AG09309 (cell line): Measurements from ENCODE around the gene ZNF783.
"Not testable (repeated sequence)": the region's sequence is repeated elsewhere in the genome, so short reads cannot be mapped to it uniquely, and the experiment has no call there.

Experiments
- DNase-seq: peaks from one replicate; pipeline ENCODE4 v3.0.0-alpha.2; 2010; ENCODE audit warnings: low read depth
- H3K4me3 ChIP-seq: 2 replicates; pipeline ENCODE4 v1.5.1; 2011; ENCODE audit warnings: mild to moderate bottlenecking, low read depth, low read length, moderate library complexity; ENCODE audit not compliant: control insufficient read depth
- CTCF ChIP-seq: IDR thresholded peaks from 2 replicates; pipeline ENCODE4 v1.5.1; 2011; ENCODE audit warnings: mild to moderate bottlenecking, low read depth, low read length, inconsistent platforms; ENCODE audit not compliant: insufficient read depth, control insufficient read depth; ENCODE audit errors: missing control alignments

The ZNF783 gene

DNA sequence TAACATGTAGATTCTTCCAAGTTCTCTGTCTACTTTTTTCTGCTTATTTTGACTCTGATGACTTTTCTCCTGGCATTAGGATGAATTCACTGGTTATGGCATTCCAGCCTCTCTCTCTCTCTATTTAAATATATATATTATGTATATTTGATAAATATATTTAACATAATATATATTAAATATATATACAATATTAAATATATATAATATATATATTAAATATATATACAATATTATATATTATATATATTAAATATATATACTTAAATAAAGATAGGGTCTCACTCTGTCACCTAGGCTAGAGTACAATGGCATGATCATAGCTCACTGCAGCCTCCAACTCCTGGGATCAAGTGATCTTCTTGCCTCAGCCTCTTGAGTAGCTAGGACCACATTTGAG, 60.7 kb downstream of the ZNF783 start:
- H3K4me3 ChIP-seq = no peak overlapping the region
- no peak for TF ChIP-seq CTCF
- no peak for DNase-seq

DNA sequence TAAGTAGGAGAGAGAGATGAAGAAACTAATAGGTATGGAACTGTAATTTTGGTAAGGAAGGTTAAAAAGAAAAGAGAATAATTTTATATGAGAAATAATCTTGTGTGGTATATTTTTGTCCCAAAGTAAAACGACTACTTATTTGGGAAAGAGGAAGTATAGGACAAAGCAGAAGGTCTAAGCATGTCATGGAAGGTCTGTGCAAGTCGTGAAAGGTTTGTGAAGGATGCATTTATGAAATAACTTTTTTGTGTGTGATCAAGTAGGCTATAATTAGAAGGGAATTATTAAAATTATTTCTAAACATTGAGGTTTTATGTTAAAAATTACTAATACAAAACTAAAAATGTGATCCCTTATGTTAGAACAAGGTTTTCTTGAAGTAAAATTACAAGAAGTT, 63.3 kb downstream of the ZNF783 start:
- no peak overlapping the region for H3K4me3 ChIP-seq
- no peak for TF ChIP-seq CTCF
- DNase-seq = no peak

DNA sequence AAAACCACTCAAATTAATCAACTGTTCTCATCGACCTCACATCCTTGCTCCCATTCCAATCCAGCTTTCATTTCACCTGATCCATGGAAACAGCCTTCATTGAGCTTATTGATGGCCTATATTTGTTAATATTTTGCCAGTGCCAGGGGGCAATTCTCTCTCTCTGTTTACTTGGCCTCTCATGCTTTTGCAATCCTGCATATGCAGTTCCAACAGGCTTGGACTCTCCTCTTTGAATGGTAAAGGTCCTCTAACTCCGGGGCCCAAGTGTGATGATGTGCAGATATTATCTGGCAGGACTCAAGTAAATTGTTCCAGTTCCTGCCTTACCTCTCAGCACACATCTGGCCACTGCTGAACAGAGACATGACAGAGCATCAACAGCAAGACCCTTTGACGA, 67.3 kb downstream of the ZNF783 start:
- no peak for TF ChIP-seq CTCF
- H3K4me3 ChIP-seq = no peak overlapping the region
- DNase-seq = no peak

DNA sequence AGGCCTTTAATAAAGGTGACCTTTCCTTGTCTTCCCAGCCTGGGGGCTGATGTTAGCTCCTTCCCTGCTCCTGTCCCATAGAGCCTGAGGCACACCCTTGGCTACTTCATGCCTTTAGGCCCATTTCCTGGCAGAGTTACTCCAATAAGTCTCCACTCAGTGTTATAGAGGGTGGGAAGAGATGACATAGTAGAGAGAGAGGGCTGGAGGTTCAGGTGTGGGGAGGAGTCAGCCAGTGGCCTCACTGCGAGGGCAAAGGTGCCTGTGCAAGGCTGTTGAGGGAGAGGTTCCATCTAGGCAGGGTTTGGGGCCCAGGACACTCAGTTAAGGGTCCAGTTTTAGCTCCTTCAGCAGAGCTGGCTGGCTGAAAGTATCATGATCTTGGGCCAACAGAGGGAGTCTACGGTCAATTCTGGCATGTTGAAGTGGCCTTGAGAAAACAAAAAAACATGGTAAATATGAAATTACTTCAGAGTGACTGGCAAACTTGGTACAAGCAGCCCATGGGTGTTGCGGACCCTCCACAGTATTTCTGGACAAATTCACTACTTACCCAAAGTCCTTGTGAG, 67.9 kb downstream of the ZNF783 start:
- H3K4me3 ChIP-seq = no peak overlapping the region
- DNase-seq = no peak
- TF ChIP-seq CTCF = no peak

- no peak overlapping the region for H3K4me3 ChIP-seq
- TF ChIP-seq CTCF = no peak
- DNase-seq = no peak
Measured at GRCh38 chr7:149330914-149331567, 69.0 kb downstream of the ZNF783 start.

GRCh38 chr7:149332602-149333320, 70.8 kb downstream of the ZNF783 start:
- H3K4me3 ChIP-seq, DNase-seq: not testable (repeated sequence)

DNA sequence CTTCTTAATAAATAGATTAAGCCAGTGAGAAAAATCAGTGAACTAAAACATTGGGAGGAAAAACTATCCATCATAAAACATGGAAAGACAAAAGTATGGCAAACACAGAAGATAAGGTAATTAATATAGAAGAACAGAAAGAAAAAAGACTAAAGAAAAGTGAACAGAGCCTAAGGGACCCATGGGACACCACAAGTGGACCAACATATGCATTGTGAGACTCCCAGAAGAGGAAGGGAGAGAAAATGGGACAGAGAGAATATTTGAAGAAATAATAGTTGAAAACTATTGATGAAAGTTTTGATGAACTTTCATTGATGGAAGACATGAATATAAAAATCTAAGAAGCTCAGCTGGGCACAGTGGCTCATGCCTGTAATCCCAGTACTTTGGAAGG, 71.3 kb downstream of the ZNF783 start:
- no peak for DNase-seq

More for the DNA sequence above, 71.3 kb downstream of the ZNF783 start:
- no peak for TF ChIP-seq CTCF
- no peak overlapping the region for H3K4me3 ChIP-seq
